Large intestine (tissue), 3 donors: ENCODE data around the gene PRKCE. TPM values are rescaled to one million over a fixed set of nuclear protein-coding genes. Genes with fewer than 3 reads are reported as not detected.

ENCODE experiments used
- DNase-seq, 2 donors: peaks; one replicate each; pipeline versions ENCODE4 v3.0.0 to v3.0.0-alpha.2; 2013
- H3K27ac ChIP-seq: one replicate; pipeline ENCODE4 v1.5.1; 2013; ENCODE audit warnings: low read length
- H3K27me3 ChIP-seq: 2 replicates; pipeline ENCODE4 v1.6.1; 2013; ENCODE audit warnings: low read length; ENCODE audit not compliant: control insufficient read depth, insufficient read depth
- H3K36me3 ChIP-seq: 2 replicates; pipeline ENCODE4 v1.6.1; 2013; ENCODE audit warnings: low read length; ENCODE audit not compliant: control insufficient read depth, insufficient read depth
- H3K4me1 ChIP-seq: one replicate; pipeline ENCODE4 v1.6.1; 2013; ENCODE audit warnings: low read length; ENCODE audit not compliant: control insufficient read depth, insufficient read depth
- H3K4me3 ChIP-seq: one replicate; pipeline ENCODE4 v1.5.1; 2013; ENCODE audit warnings: low read length
- H3K9me3 ChIP-seq: one replicate; pipeline ENCODE4 v1.6.1; 2013; ENCODE audit warnings: mild to moderate bottlenecking, low read depth, low read length, moderate library complexity; ENCODE audit not compliant: control insufficient read depth
- WGBS: methylation state at CpG from one replicate; pipeline ENCODE4 v1.1.5; 2013; ENCODE audit warnings: low lambda C conversion rate; ENCODE audit not compliant: insufficient coverage; 5-methylcytosine and 5-hydroxymethylcytosine counted together
- polyA plus RNA-seq: library from polyadenylated mRNA; unstranded; fragments of 120-200 nt; gene quantifications from one replicate; pipeline ENCODE4 v1.2.1, GENCODE V29; 2013

Gene PRKCE
- polyA plus RNA-seq, 1 donor, result 13.0 TPM

GRCh38 chr2:45822272-45822630, 170.8 kb downstream of the PRKCE start:
- no peaks in the 10 kb centered on the region for H3K9me3 ChIP-seq
- H3K36me3 ChIP-seq, result no peaks in the 10 kb centered on the region
- no peaks in the 10 kb centered on the region for H3K27me3 ChIP-seq
- H3K4me3 ChIP-seq, result no peak overlapping the region
- no peak overlapping the region for H3K27ac ChIP-seq
- no peak for DNase-seq
- H3K4me1 ChIP-seq, result peaks cover 4% of the 10 kb centered on the region
- no CpG with 5 or more reads among the region's 5 CpGs for WGBS

DNA sequence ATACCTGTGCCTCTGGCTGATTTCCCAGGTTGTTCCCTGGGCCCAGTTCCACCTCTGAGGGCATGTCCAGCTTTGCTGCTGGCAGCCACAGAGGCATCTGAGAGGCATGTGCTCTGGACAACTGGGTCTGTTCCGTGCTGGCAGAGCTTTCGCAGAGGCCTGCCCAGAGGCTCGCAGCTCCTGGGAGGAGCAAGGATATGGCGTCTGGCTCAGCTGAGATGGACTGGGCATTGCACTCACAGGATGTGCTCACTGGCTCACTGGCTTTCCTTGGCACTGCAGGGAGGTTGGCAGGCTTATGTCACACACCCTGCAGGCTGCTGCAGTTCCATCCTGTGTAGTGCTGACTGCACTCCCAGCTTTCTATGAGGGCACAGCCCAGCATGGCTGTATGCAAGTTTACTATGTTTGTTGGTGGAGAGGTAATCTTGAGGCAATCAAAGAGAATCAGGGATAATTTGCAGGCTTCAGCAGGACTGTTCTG, 172.3 kb downstream of the PRKCE start:
- Histone ChIP-seq H3K4me1 (peaks cover 4% of the 10 kb centered on the region), H3K36me3 (no peaks in the 10 kb centered on the region), H3K27ac (no peak overlapping the region), H3K4me3 (no peak overlapping the region), H3K9me3 (no peaks in the 10 kb centered on the region), H3K27me3 (no peaks in the 10 kb centered on the region)
- DNase-seq, result no peak
- no CpG with 5 or more reads among the region's 4 CpGs for WGBS

GRCh38 chr2:45825001-45825651, 173.7 kb downstream of the PRKCE start:
- no CpG with 5 or more reads among the region's 6 CpGs for WGBS
- H3K4me3 ChIP-seq, result no peak overlapping the region
- no peak for DNase-seq
- H3K9me3 ChIP-seq, result peaks cover 3% of the 10 kb centered on the region
- H3K27ac ChIP-seq, result no peak overlapping the region
- H3K36me3 ChIP-seq, result no peaks in the 10 kb centered on the region
- H3K4me1 ChIP-seq, result peaks cover 4% of the 10 kb centered on the region
- H3K27me3 ChIP-seq, result no peaks in the 10 kb centered on the region

DNA sequence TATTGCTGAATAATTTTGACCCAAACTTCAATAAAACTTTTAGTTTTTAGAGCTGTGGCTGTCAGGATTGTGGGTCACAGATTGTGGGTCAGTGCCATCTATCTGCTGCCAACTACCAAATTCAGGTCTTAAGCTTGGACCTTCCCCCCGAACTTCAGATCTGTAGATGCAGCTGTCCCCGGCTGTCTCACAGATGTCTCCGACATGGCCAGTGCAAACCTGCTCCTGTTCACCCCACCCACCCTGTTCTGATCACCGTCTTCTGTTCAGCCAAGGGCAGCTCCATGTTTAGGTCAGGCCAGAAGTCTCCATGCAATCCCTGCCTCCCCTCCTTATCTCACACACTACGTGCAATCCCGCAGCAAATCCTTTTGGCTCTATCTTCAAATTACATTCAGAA, 175.0 kb downstream of the PRKCE start:
- WGBS, result 95% methylated on average over 2 of the region's 6 CpGs
- no peak for DNase-seq
- Histone ChIP-seq H3K9me3 (peaks cover 7% of the 10 kb centered on the region), H3K27ac (no peak overlapping the region), H3K4me1 (peaks cover 4% of the 10 kb centered on the region), H3K4me3 (no peak overlapping the region), H3K36me3 (no peaks in the 10 kb centered on the region), H3K27me3 (no peaks in the 10 kb centered on the region)

DNA sequence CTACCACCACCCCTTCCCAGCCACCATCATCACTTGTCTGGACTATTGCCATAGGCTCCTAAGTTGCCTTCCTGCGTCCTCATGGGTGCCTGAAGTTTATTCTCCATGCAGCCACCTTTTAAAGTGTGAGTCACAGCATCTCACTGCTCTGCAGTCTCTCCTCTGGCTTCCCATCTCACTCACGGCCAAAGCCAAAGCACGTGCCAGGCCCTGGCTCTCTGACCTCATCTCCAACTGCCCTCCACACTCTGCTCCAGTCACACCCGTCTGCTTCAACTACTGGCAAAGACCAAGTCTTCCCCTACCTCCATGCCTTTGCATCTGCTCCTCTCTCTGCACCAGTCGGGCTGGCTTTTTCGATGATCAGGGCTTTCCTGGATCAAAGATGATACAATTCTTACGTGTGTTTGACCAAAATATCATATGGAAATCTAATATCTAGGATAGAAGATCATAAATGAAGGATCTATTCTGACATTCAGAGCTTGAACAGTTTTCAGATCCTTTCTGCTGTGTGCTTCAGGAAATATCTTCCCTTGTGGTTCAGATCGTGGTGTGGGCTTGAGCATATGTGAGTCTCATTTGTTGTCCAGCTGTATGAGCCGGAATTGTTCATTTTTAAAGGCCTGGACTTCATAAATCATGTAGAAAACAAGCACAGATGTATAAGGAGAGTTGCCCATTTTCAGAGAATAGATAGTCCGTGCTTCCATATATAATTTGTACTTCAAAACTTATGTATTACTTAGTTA, 175.6 kb downstream of the PRKCE start:
- 100% methylated on average over 1 of the region's 10 CpGs for WGBS
- DNase-seq, result no peak
- Histone ChIP-seq H3K9me3 (peaks cover 7% of the 10 kb centered on the region), H3K27me3 (no peaks in the 10 kb centered on the region), H3K4me1 (no peaks in the 10 kb centered on the region), H3K4me3 (no peak overlapping the region), H3K27ac (no peak overlapping the region), H3K36me3 (no peaks in the 10 kb centered on the region)

GRCh38 chr2:45830322-45830721, 178.8 kb downstream of the PRKCE start:
- Histone ChIP-seq H3K36me3 (no peaks in the 10 kb centered on the region), H3K9me3 (peaks cover 7% of the 10 kb centered on the region), H3K27me3 (no peaks in the 10 kb centered on the region), H3K27ac (no peak overlapping the region), H3K4me3 (no peak overlapping the region), H3K4me1 (no peaks in the 10 kb centered on the region)
- no peak for DNase-seq

DNA sequence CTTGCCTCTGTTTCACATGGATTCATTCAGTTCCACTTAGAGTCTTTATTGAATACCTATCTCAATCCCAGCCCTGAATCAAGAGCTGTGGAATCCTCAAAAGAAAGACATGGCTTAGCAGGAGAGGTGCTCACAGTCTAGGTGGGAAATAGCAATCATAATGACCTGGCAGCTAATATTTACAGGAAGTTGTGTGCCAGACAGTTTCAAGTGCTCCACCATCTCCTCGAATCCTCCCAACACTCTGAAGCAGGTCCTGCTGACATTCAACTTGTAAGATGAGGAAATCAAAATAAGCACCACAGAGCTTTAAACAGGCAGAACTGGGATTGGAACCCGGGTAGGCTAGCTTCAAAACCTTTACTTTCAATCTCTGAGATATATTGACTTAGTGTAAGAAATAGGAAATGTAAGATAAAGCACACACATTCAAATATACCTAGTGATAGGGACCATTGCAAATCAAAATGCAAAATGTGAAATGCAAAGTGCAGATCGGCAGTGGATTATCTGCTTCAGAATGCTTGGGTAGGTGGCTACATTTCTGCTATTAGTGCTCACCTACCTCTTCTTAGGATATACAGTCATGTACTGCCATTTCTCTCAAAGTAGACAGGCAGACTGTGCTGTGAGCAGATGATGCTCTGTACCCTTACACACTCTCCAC, 182.0 kb downstream of the PRKCE start:
- peaks cover 7% of the 10 kb centered on the region for H3K9me3 ChIP-seq
- no peaks in the 10 kb centered on the region for H3K36me3 ChIP-seq
- no peaks in the 10 kb centered on the region for H3K4me1 ChIP-seq
- no peak overlapping the region for H3K27ac ChIP-seq
- H3K27me3 ChIP-seq, result no peaks in the 10 kb centered on the region
- WGBS, result no CpG with 5 or more reads among the region's 3 CpGs
- H3K4me3 ChIP-seq, result no peak overlapping the region
- DNase-seq, result no peak

GRCh38 chr2:45833968-45834344, 182.5 kb downstream of the PRKCE start:
- H3K27me3 ChIP-seq, result no peaks in the 10 kb centered on the region
- H3K9me3 ChIP-seq, result peaks cover 7% of the 10 kb centered on the region
- H3K36me3 ChIP-seq, result no peaks in the 10 kb centered on the region
- no peak overlapping the region for H3K4me3 ChIP-seq
- no peak overlapping the region for H3K27ac ChIP-seq
- DNase-seq, result no peak
- WGBS, result no CpG with 5 or more reads among the region's 3 CpGs
- H3K4me1 ChIP-seq, result no peaks in the 10 kb centered on the region

DNA sequence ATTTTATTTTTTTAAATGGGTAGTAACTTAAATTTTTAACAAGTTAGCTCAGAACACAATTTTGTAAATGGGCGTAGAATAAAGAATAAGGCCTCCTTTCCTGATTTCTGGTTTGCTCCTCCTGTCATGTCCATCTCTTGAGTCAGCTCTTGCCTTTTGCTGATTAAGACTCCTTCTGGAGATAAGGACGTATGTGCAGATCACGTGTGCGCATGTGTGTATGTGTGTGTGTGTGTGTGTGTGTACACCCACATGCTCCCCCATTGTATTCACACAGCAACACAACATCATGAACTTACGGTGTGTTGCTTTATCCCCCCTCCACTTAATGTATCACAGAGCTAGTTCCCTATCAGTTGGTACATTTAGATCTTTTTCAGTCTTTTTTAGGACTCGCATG, 182.9 kb downstream of the PRKCE start:
- DNase-seq, result no peak
- no peaks in the 10 kb centered on the region for H3K4me1 ChIP-seq
- no peaks in the 10 kb centered on the region for H3K27me3 ChIP-seq
- no peak overlapping the region for H3K4me3 ChIP-seq
- peaks cover 7% of the 10 kb centered on the region for H3K9me3 ChIP-seq
- no CpG with 5 or more reads among the region's 6 CpGs for WGBS
- no peaks in the 10 kb centered on the region for H3K36me3 ChIP-seq
- H3K27ac ChIP-seq, result no peak overlapping the region

GRCh38 chr2:45834858-45835257, 183.4 kb downstream of the PRKCE start:
- H3K9me3 ChIP-seq, result peaks cover 4% of the 10 kb centered on the region
- H3K4me3 ChIP-seq, result no peak overlapping the region
- H3K4me1 ChIP-seq, result no peaks in the 10 kb centered on the region
- DNase-seq, result no peak
- no peaks in the 10 kb centered on the region for H3K36me3 ChIP-seq
- H3K27ac ChIP-seq, result no peak overlapping the region
- no peaks in the 10 kb centered on the region for H3K27me3 ChIP-seq
- WGBS, result 100% methylated on average over 3 of the region's 5 CpGs
